GM21447 (cell line): ENCODE data around the gene GLIPR2.
"Not testable (repeated sequence)": the region's sequence is repeated elsewhere in the genome, so short reads cannot be mapped to it uniquely, and the experiment has no call there.

Experiments used
- ATAC-seq: cut with Tn5 transposase; IDR thresholded peaks from one replicate; pipeline ENCODE4 v1.9.1; 2021; ENCODE audit not compliant: unreplicated experiment

The GLIPR2 gene, protein sequence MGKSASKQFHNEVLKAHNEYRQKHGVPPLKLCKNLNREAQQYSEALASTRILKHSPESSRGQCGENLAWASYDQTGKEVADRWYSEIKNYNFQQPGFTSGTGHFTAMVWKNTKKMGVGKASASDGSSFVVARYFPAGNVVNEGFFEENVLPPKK

DNA sequence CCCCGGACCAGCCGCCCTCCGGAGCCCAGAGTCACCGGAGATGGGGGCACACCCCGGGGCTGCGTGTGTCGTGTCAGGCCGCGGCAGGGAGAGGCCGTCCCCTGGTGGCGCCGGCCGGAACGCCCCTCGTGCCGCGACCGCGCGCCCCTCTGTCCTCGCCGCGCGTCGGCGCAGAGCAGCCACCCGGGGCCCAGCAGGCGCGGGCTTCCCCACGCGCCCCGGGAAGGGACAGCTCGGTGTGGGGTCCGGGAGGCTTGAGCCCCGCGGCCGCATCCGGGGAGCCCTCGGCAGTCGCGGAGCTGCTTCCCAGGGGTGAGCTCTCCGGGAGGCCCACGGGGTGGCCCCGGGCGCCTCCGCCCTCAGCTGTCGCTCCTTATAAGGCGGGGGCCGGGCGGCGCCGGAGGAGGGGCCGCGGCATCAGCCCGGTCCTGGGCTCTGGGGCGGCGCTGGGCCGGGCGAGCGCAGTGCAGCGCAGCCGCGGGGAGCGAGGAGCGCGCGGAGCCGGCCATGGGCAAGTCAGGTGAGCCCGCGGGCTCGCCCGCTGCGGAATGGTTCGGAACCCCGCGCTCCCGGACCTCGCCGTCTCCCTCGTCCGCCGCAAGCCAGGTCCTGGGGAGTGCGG is at the start of gene GLIPR2:
GLIPR2 (plus strand) TSS at position 462 of the 622 bp plus-strand sequence; CDS start at position 508, 46 bp downstream.
- ATAC-seq, result peak; percentile 88

- not testable (repeated sequence) for ATAC-seq
These were observed 49.5 kb upstream of the GLIPR2 start for GRCh38 chr9:36087054-36087453.

- ATAC-seq, result no peak
These were observed 48.5 kb upstream of the GLIPR2 start for GRCh38 chr9:36088020-36088419.

GRCh38 chr9:36091026-36091953 is 45.2 kb upstream of the GLIPR2 start:
- ATAC-seq, result no peak

GRCh38 chr9:36092014-36092413 is 44.5 kb upstream of the GLIPR2 start:
- no peak for ATAC-seq

GRCh38 chr9:36092509-36093215 is 43.9 kb upstream of the GLIPR2 start:
- ATAC-seq, result peak; percentile 98

GRCh38 chr9:36093384-36093783 is 43.1 kb upstream of the GLIPR2 start:
- ATAC-seq, result no peak

GRCh38 chr9:36099718-36100117 is 36.8 kb upstream of the GLIPR2 start:
- no peak for ATAC-seq

DNA sequence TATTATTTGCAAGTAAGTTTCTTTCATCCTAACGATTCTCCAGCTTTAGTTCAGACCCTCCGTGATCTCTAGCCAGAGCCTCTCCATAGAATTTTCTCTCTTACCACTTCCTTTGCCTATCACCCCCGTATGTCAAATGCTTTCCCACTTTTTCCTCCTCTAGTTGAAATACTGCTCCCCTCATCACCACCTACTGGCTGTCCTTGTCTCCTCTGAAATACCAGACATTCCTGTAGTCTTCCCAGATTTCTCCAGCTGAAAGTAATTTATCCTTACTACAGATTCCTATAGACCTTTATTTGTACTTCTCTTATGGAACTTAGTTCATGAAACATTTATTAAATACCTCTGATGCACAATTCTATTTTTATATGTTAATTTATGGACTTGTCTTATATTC is 36.0 kb upstream of the GLIPR2 start:
- no peak for ATAC-seq

DNA sequence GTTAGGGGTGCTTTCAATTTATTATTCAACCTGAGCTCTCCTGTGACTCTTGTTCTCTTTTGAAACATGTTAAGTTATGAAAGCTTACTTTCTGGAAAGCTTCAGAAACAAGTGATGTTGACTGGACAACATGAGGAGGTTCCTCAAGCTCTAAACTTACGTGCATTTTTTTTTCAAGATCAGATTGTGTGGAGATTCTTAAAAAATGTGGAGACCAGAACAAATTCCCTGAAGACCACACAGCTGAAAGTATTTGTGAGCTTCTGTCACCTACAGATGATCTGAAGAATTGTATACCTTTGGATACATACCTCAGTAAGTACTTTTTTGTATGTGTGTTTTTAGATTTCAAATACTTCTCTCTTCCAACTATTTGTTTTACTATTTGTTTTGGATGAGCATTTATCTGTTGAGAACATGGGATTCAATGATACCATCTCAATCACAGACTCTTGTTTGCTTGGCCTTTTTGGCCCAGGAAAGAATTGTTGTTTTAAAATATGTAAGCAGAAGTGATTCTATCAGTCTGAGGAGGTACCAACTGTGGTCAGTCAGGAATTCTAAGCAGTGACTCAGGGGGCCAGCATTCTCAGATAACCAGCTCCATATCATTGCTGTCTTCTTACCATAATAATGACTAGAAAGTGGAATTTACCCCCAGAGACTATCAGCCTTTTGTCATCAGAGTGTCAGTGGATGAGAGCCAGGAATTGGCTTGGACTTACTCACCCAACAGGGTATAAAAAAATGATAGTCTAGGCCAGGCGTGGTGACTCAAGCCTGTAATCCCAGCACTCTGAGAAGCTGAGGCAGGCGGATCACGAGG is 34.4 kb upstream of the GLIPR2 start:
- no peak for ATAC-seq

- no peak for ATAC-seq
These were observed 33.6 kb upstream of the GLIPR2 start for GRCh38 chr9:36102742-36103495.

DNA sequence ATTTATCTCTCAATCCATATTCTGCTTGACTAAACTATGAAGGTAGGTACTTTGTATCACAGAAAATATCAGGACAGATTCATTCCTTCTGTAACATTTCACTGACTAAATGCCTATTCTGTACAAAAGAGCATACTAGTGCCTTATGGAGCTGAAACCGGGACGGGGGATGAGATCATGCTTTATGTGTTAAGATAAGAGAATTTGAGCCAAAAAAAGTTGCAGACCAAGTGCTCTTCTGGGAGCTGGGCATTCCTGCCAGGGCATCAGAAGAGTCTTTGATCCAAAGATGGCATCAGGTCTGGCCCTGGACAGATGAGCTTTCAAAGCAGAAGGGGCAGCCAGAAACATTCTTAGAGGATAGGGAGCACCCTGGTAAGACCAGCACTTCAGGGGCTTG is 27.5 kb upstream of the GLIPR2 start:
- no peak for ATAC-seq

DNA sequence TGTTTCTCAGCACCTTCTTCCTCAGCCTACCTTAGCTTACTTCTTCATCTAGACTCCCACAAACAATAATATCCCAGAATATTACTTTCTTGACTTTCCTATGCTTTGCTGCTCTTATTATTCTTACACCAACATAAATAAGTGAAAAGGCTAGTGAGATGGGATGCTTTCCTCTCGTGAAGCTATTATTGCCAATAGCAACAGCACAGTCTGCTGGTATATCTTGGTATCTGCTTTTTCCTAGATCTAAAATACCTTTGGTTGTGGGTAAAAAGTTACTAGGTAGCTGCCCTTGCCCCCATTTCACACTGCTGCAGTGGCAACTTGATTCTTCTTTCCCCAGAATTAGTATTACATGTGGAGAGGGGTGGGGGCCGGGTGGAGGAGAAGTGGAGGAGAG is 26.1 kb upstream of the GLIPR2 start:
- no peak for ATAC-seq

DNA sequence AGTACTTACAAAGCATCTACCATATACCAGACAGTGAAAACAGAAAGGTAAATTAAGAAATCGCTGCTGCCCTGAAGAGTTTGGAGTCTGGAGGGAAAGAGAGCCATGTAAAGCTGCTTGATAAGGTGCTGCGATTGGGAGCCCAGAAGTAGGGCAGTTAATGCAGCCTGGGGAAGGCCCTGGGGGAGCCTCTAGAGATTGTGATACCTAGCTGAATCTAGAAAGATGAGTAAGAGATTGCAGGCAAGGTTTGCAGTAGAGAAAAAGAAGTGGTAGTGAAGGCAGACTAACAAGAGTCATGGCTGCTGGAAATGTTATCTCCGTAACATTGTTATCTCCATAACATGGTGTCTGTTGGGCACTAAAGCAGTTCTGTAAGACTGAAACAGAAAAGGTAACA is 24.0 kb upstream of the GLIPR2 start:
- ATAC-seq, result no peak

DNA sequence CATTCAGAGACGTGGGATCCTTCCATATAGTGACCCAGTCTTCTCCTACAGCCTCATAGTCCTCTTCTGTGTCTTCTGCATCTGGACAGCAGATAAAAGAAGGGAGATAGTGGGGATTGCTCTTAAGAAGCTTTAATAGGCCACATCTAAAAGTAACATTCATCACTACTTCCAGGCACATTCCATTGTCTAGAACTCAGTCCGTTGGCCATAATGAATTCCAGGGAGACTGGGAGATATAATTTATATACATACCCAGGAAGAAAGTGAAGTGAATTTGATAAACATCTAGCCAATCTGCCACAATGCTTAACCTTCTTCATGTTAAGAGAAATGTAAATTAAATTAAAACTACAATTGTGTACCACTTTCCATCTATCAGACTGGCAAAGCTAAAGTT is 22.5 kb upstream of the GLIPR2 start:
- no peak for ATAC-seq

- ATAC-seq, result no peak
These were observed 19.9 kb upstream of the GLIPR2 start for GRCh38 chr9:36116593-36116992.

DNA sequence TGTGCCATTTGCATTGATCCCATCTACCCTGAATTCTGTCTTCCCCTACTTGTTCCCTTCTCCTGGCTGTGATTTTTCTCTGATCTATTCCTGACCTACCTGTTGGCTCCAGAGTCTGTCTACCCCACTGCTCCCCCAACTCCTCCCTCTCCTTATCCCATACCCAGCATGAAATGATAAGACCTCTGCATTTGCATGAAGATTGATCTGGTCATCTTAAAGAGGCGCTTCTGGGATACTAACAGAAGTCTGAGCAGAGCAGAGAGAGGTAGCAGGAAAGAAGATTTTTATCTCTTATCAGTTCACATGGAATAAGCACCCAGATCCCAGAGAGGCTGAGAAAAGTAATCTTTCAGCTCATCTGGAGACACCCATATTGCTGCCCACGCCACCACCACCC is 18.3 kb upstream of the GLIPR2 start:
- no peak for ATAC-seq

- no peak for ATAC-seq
These were observed 17.8 kb upstream of the GLIPR2 start for GRCh38 chr9:36118706-36119105.

- ATAC-seq, result no peak
These were observed 17.1 kb upstream of the GLIPR2 start for GRCh38 chr9:36119476-36119875.

GRCh38 chr9:36120705-36121104 is 15.8 kb upstream of the GLIPR2 start:
- no peak for ATAC-seq
